Right atrium auricular region (tissue), 2 donors: ENCODE results near the gene CACNB4. TPM values are rescaled to one million over a fixed set of nuclear protein-coding genes. Genes with fewer than 3 reads are reported as not detected.
"Not testable (repeated sequence)": the region's sequence is repeated elsewhere in the genome, so short reads cannot be mapped to it uniquely, and the experiment has no call there.

Experiments used
- DNase-seq: peaks from one replicate; pipeline ENCODE4 v3.0.0-alpha.2; 2019; ENCODE audit warnings: low spot score
- H3K27ac ChIP-seq, 2 donors: fragments of 200-600 bp; sonication (generic); 1 replicate in 1 of 2; 2 replicates in 1 of 2; pipeline ENCODE4 v1.5.1; 2016 to 2019
- H3K27me3 ChIP-seq, 2 donors: fragments of 200-600 bp; sonication (generic); one replicate each; pipeline versions ENCODE4 v1.5.1 to v1.6.0; 2017 to 2019
- H3K36me3 ChIP-seq: fragments of 200-600 bp; sonication (generic); one replicate; pipeline ENCODE4 v1.5.1; 2016
- H3K4me1 ChIP-seq, 2 donors: fragments of 200-600 bp; sonication (generic); one replicate each; pipeline versions ENCODE4 v1.5.1 to v1.6.0; 2017 to 2019
- H3K4me3 ChIP-seq, 2 donors: fragments of 200-600 bp; sonication (generic); 1 replicate in 1 of 2; 2 replicates in 1 of 2; pipeline ENCODE4 v1.5.1; 2017 to 2019; ENCODE audit warnings: mild to moderate bottlenecking in 1 of 2, moderate library complexity in 1 of 2
- H3K9me3 ChIP-seq, 2 donors: fragments of 200-600 bp; sonication (generic); one replicate each; pipeline ENCODE4 v1.5.1; 2019
- total RNA-seq, 2 donors: library from RNA; depleted of rRNA; stranded (reverse); fragments of >200 nt; gene quantifications; one replicate each; pipeline ENCODE4 v1.1.0, GENCODE V29; 2016
- TF ChIP-seq, protein P1 (sequence below), 2 donors: fragments of 200-600 bp; sonication (generic); IDR thresholded peaks; one replicate each; pipeline ENCODE4 v1.5.1; 2019; ENCODE audit warnings: antibody characterized with exemption in 2 of 2

Gene CACNB4
- total RNA-seq, 2 donors from 2014 or later: 0.37 to 0.90 TPM

DNA sequence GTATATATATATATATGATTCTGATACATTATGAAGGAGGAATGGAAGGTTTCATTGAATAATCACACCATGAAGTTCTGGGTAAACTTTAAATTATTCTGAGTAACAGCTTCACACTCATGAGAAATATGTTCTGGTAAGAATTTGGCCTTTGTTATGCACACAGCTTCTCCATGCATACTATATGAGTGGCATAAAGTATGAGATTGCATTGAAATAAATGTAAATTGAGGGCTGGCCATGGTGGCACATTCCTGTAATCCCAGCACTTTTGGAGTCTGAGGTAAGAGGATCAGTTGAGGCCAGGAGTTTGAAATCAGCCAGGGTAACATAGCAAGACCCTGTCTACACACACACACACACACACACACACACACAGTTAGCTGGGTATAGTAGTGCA lies 220.6 kb downstream of the CACNB4 start:
- Histone ChIP-seq H3K4me3 (no peak overlapping the region), H3K27ac (no peak overlapping the region), H3K27me3 (no peaks in the 10 kb centered on the region), H3K4me1 (peaks cover 0 to 10% of the 10 kb centered on the region in 2 donors), H3K36me3 (no peaks in the 10 kb centered on the region), H3K9me3 (no peaks in the 10 kb centered on the region)
- DNase-seq: no peak
- TF ChIP-seq, protein P1, sequence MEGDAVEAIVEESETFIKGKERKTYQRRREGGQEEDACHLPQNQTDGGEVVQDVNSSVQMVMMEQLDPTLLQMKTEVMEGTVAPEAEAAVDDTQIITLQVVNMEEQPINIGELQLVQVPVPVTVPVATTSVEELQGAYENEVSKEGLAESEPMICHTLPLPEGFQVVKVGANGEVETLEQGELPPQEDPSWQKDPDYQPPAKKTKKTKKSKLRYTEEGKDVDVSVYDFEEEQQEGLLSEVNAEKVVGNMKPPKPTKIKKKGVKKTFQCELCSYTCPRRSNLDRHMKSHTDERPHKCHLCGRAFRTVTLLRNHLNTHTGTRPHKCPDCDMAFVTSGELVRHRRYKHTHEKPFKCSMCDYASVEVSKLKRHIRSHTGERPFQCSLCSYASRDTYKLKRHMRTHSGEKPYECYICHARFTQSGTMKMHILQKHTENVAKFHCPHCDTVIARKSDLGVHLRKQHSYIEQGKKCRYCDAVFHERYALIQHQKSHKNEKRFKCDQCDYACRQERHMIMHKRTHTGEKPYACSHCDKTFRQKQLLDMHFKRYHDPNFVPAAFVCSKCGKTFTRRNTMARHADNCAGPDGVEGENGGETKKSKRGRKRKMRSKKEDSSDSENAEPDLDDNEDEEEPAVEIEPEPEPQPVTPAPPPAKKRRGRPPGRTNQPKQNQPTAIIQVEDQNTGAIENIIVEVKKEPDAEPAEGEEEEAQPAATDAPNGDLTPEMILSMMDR (IDR thresholded peaks at IDR 0.05): no peak

DNA sequence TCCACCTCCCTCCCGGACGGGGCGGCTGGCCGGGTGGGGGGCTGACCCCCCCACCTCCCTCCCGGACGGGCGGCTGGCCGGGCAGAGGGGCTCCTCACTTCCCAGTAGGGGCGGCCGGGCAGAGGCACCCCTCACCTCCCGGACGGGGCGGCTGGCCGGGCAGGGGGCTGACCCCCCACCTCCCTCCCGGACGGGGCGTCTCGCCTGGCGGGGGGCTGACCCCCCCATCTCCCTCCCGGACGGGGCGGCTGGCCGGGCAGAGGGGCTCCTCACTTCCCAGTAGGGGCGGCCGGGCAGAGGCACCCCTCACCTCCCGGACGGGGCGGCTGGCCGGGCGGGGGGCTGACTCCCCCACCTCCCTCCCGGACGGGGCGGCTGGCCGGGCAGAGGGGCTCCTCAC lies 223.2 kb downstream of the CACNB4 start:
- not testable (repeated sequence) for H3K9me3 ChIP-seq, H3K27ac ChIP-seq, H3K27me3 ChIP-seq, H3K36me3 ChIP-seq, H3K4me3 ChIP-seq, DNase-seq
- peaks cover 0 to 10% of the 10 kb centered on the region in 2 donors for H3K4me1 ChIP-seq

DNA sequence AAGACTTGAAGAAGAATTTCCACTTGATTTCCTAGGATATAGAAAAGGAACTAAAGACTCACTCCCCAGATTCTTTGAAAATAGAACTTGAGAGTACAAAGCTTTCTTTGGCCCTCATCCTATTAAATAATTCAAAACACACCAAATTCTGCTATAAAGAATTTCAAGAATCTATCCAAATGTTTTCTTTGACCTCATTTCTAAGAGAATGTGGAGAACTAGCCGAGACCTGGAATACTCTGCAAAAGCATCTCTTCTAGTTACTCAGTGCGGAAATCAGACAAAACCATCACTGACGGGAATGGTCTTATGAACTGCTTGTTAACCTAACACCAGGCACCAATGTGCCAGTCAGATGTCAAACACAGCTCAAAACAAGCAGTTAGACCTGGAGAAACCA lies 226.4 kb downstream of the CACNB4 start:
- H3K27ac ChIP-seq: no peak overlapping the region
- H3K36me3 ChIP-seq: no peaks in the 10 kb centered on the region
- TF ChIP-seq, protein P1 (IDR thresholded peaks at IDR 0.05): no peak
- no peaks in the 10 kb centered on the region for H3K4me1 ChIP-seq
- no peak for DNase-seq
- no peak overlapping the region for H3K4me3 ChIP-seq
- H3K9me3 ChIP-seq: no peaks in the 10 kb centered on the region
- no peaks in the 10 kb centered on the region for H3K27me3 ChIP-seq

DNA sequence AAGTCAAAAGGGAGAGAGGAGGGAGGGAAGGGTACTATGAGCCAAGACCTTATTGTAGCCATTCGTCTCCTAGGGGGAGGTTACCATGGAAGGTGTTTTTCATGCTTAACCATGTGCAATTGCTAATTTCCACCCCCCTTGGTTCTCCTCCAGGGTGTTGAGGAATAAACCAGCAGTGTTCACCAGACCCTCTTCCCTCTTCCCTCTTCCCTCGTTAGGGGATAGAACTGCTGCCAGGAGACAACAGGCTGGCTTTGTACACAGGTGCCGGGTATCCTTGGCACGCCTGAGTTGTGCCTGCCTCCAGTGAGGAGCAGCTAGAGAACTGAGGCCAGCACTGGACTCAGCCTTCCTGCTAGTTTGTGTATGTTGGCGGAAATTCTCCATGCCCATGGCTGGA lies 229.6 kb downstream of the CACNB4 start:
- TF ChIP-seq, protein P1 (IDR thresholded peaks at IDR 0.05): no peak
- Histone ChIP-seq H3K4me1 (no peaks in the 10 kb centered on the region), H3K9me3 (no peaks in the 10 kb centered on the region), H3K27ac (no peak overlapping the region), H3K4me3 (no peak overlapping the region), H3K27me3 (no peaks in the 10 kb centered on the region), H3K36me3 (no peaks in the 10 kb centered on the region)
- no peak for DNase-seq

DNA sequence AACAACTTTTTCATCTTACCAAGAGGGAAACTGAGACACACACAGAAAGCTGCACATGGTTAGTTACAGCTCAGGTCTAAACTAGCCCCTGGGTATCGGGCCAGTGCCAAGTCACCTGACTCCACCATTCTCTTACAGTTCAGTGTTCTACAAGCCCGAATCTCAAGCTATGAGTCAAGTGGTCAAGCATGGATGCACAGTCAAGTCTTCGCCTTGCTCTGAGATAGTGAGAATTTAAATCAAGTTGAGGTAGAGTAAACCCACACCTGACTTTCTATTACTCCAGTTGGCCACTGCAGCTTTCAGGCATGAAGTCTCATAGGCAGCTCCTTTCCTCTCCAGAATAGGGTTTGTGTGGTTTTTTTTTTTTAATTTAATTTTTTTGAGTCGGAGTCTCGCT lies 236.1 kb downstream of the CACNB4 start:
- no peaks in the 10 kb centered on the region for H3K9me3 ChIP-seq
- no peaks in the 10 kb centered on the region for H3K4me1 ChIP-seq
- H3K27ac ChIP-seq: no peak overlapping the region
- DNase-seq: no peak
- no peak overlapping the region for H3K4me3 ChIP-seq
- TF ChIP-seq, protein P1 (IDR thresholded peaks at IDR 0.05): no peak
- H3K36me3 ChIP-seq: no peaks in the 10 kb centered on the region
- no peaks in the 10 kb centered on the region for H3K27me3 ChIP-seq

DNA sequence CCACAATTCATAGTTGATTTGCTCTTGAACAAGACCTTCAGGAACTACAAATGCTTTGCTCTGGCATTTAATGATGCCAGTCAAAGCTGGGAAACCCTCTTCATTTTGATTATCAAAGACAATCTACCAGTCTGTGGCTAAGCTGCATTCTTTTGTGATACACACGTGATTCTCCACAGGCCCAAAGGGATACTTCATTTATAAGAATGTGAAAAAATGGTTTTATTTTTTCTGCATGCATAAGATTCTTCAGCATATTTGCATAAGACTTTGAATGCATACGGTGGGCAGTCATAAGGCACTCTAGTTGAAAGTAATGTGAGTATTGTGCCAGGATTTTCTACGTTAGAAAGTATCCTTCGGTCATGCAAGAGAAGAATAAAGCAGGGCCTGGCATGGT lies 237.7 kb downstream of the CACNB4 start:
- H3K4me3 ChIP-seq: no peak overlapping the region
- TF ChIP-seq, protein P1 (IDR thresholded peaks at IDR 0.05): no peak

More for the DNA sequence above, 237.7 kb downstream of the CACNB4 start:
- H3K9me3 ChIP-seq: no peaks in the 10 kb centered on the region
- H3K27me3 ChIP-seq: no peaks in the 10 kb centered on the region
- no peak for DNase-seq
- no peak overlapping the region for H3K27ac ChIP-seq
- H3K36me3 ChIP-seq: no peaks in the 10 kb centered on the region
- H3K4me1 ChIP-seq: no peaks in the 10 kb centered on the region
